ENCODE measurements around the gene R3HDM2.

The R3HDM2 gene

GRCh38 chr12:57435293-57435692 lies 4.5 kb upstream of the R3HDM2 start:
- Histone ChIP-seq H3K18ac (ENCODE audit: low read length) (no peak overlapping the region), H3K4me3 (ENCODE audit: low read depth, low read length) (no peak overlapping the region), H3K27me3 (ENCODE audit: insufficient read depth, low read length) (no peaks in the 10 kb centered on the region), H4K12ac (ENCODE audit: low read depth, low read length) (no peak overlapping the region), H3K27ac (ENCODE audit: low read depth, low read length) (no peak overlapping the region), H3K23ac (ENCODE audit: low read length) (no peak overlapping the region), H3K4me2 (ENCODE audit: low read length) (no peak overlapping the region), H3K9me3 (ENCODE audit: insufficient read depth, low read depth, low read length) (no peaks in the 10 kb centered on the region), H3K79me1 (ENCODE audit: low read length) (peaks cover 6% of the 10 kb centered on the region), H3K4ac (ENCODE audit: low read depth, low read length) (no peak overlapping the region), H3K14ac (ENCODE audit: low read length) (no peak overlapping the region), H3K9ac (ENCODE audit: low read length) (no peak overlapping the region), H3K36me3 (ENCODE audit: control insufficient read depth in 1 of 2, insufficient read depth in 2 of 2, low read length in 2 of 2) (no peaks in the 10 kb centered on the region), H2BK5ac (ENCODE audit: low read depth, low read length, poor library complexity) (no peak overlapping the region), H2BK12ac (ENCODE audit: low read length) (no peak overlapping the region), H2AK5ac (ENCODE audit: low read length) (no peak overlapping the region), H4K91ac (ENCODE audit: low read depth, low read length) (no peak overlapping the region), H2AFZ (ENCODE audit: insufficient read depth, low read length, poor library complexity) (no peak overlapping the region), H3K4me1 (ENCODE audit: control insufficient read depth in 1 of 2, insufficient read depth in 2 of 2, low read length in 2 of 2) (no peaks in the 10 kb centered on the region), H4K8ac (ENCODE audit: low read depth, low read length) (no peak overlapping the region), H3K79me2 (ENCODE audit: control insufficient read depth, insufficient read depth, low read length, poor library complexity) (no peaks in the 10 kb centered on the region), H2BK120ac (ENCODE audit: insufficient read depth, low read length, poor library complexity) (no peak overlapping the region)
- WGBS (ENCODE audit: extremely low coverage, insufficient coverage, insufficient read length): no CpG with 5 or more reads among the region's 4 CpGs
- DNase-seq: no peak

GRCh38 chr12:57434517-57435223 lies 3.8 kb upstream of the R3HDM2 start, which contains the start of gene INHBC:
TSS of gene INHBC (plus strand) at chr12:57434784. CDS start at chr12:57434887, 103 bp downstream.
- Histone ChIP-seq H3K36me3 (ENCODE audit: control insufficient read depth in 1 of 2, insufficient read depth in 2 of 2, low read length in 2 of 2) (no peaks in the 10 kb centered on the region), H2AK5ac (ENCODE audit: low read length) (no peak within 1 kb of the TSS), H2BK5ac (ENCODE audit: low read depth, low read length, poor library complexity) (no peak within 1 kb of the TSS), H3K27me3 (ENCODE audit: insufficient read depth, low read length) (no peaks in the 10 kb centered on the region), H4K91ac (ENCODE audit: low read depth, low read length) (no peak within 1 kb of the TSS), H3K4me1 (ENCODE audit: control insufficient read depth in 1 of 2, insufficient read depth in 2 of 2, low read length in 2 of 2) (no peaks in the 10 kb centered on the region), H3K79me2 (ENCODE audit: control insufficient read depth, insufficient read depth, low read length, poor library complexity) (no peaks in the 10 kb centered on the region), H3K18ac (ENCODE audit: low read length) (no peak within 1 kb of the TSS), H3K4me2 (ENCODE audit: low read length) (no peak within 1 kb of the TSS), H4K8ac (ENCODE audit: low read depth, low read length) (no peak within 1 kb of the TSS), H2AFZ (ENCODE audit: insufficient read depth, low read length, poor library complexity) (no peak within 1 kb of the TSS), H3K4me3 (ENCODE audit: low read depth, low read length) (no peak within 1 kb of the TSS), H2BK120ac (ENCODE audit: insufficient read depth, low read length, poor library complexity) (no peak within 1 kb of the TSS), H4K12ac (ENCODE audit: low read depth, low read length) (no peak within 1 kb of the TSS), H3K4ac (ENCODE audit: low read depth, low read length) (no peak within 1 kb of the TSS), H3K27ac (ENCODE audit: low read depth, low read length) (no peak within 1 kb of the TSS), H3K14ac (ENCODE audit: low read length) (no peak within 1 kb of the TSS), H2BK12ac (ENCODE audit: low read length) (no peak within 1 kb of the TSS), H3K9ac (ENCODE audit: low read length) (no peak within 1 kb of the TSS), H3K79me1 (ENCODE audit: low read length) (peaks cover 8% of the 10 kb centered on the region), H3K9me3 (ENCODE audit: insufficient read depth, low read depth, low read length) (no peaks in the 10 kb centered on the region), H3K23ac (ENCODE audit: low read length) (no peak within 1 kb of the TSS)
- no peak for DNase-seq
- no CpG with 5 or more reads among the region's 8 CpGs for WGBS (ENCODE audit: extremely low coverage, insufficient coverage, insufficient read length)

GRCh38 chr12:57433370-57433769 lies 2.5 kb upstream of the R3HDM2 start:
- Histone ChIP-seq H4K91ac (ENCODE audit: low read depth, low read length) (no peak overlapping the region), H3K9ac (ENCODE audit: low read length) (no peak overlapping the region), H3K79me2 (ENCODE audit: control insufficient read depth, insufficient read depth, low read length, poor library complexity) (peaks cover 2% of the 10 kb centered on the region), H4K12ac (ENCODE audit: low read depth, low read length) (no peak overlapping the region), H3K23ac (ENCODE audit: low read length) (no peak overlapping the region), H3K4me1 (ENCODE audit: control insufficient read depth in 1 of 2, insufficient read depth in 2 of 2, low read length in 2 of 2) (peaks cover 0 to 2% of the 10 kb centered on the region in 2 experiments), H2AK5ac (ENCODE audit: low read length) (no peak overlapping the region), H3K14ac (ENCODE audit: low read length) (no peak overlapping the region), H3K36me3 (ENCODE audit: control insufficient read depth in 1 of 2, insufficient read depth in 2 of 2, low read length in 2 of 2) (no peaks in the 10 kb centered on the region), H2BK5ac (ENCODE audit: low read depth, low read length, poor library complexity) (no peak overlapping the region), H2BK12ac (ENCODE audit: low read length) (no peak overlapping the region), H3K4me2 (ENCODE audit: low read length) (no peak overlapping the region), H3K4me3 (ENCODE audit: low read depth, low read length) (no peak overlapping the region), H3K27me3 (ENCODE audit: insufficient read depth, low read length) (no peaks in the 10 kb centered on the region), H3K27ac (ENCODE audit: low read depth, low read length) (no peak overlapping the region), H4K8ac (ENCODE audit: low read depth, low read length) (no peak overlapping the region), H2AFZ (ENCODE audit: insufficient read depth, low read length, poor library complexity) (no peak overlapping the region), H3K79me1 (ENCODE audit: low read length) (peaks cover 8% of the 10 kb centered on the region), H3K9me3 (ENCODE audit: insufficient read depth, low read depth, low read length) (no peaks in the 10 kb centered on the region), H2BK120ac (ENCODE audit: insufficient read depth, low read length, poor library complexity) (no peak overlapping the region), H3K4ac (ENCODE audit: low read depth, low read length) (no peak overlapping the region), H3K18ac (ENCODE audit: low read length) (no peak overlapping the region)
- WGBS (ENCODE audit: extremely low coverage, insufficient coverage, insufficient read length): no CpG with 5 or more reads among the region's 3 CpGs
- no peak for DNase-seq

- H4K8ac ChIP-seq (ENCODE audit: low read depth, low read length): no peak overlapping the region
- no CpG with 5 or more reads among the region's 11 CpGs for WGBS (ENCODE audit: extremely low coverage, insufficient coverage, insufficient read length)
- no peak overlapping the region for H2BK5ac ChIP-seq (ENCODE audit: low read depth, low read length, poor library complexity)
- no peak overlapping the region for H3K23ac ChIP-seq (ENCODE audit: low read length)
- H2AK5ac ChIP-seq (ENCODE audit: low read length): no peak overlapping the region
- H3K27me3 ChIP-seq (ENCODE audit: insufficient read depth, low read length): no peaks in the 10 kb centered on the region
- no peak overlapping the region for H3K4me2 ChIP-seq (ENCODE audit: low read length)
- H3K4me1 ChIP-seq (ENCODE audit: control insufficient read depth in 1 of 2, insufficient read depth in 2 of 2, low read length in 2 of 2): peaks cover 0 to 2% of the 10 kb centered on the region in 2 experiments
- H4K91ac ChIP-seq (ENCODE audit: low read depth, low read length): no peak overlapping the region
- H2BK120ac ChIP-seq (ENCODE audit: insufficient read depth, low read length, poor library complexity): no peak overlapping the region
- peaks cover 2% of the 10 kb centered on the region for H3K79me2 ChIP-seq (ENCODE audit: control insufficient read depth, insufficient read depth, low read length, poor library complexity)
- H3K14ac ChIP-seq (ENCODE audit: low read length): no peak overlapping the region
- H3K9me3 ChIP-seq (ENCODE audit: insufficient read depth, low read depth, low read length): no peaks in the 10 kb centered on the region
- no peak overlapping the region for H2AFZ ChIP-seq (ENCODE audit: insufficient read depth, low read length, poor library complexity)
- H3K9ac ChIP-seq (ENCODE audit: low read length): no peak overlapping the region
- H2BK12ac ChIP-seq (ENCODE audit: low read length): no peak overlapping the region
- peaks cover 8% of the 10 kb centered on the region for H3K79me1 ChIP-seq (ENCODE audit: low read length)
- no peak overlapping the region for H3K4me3 ChIP-seq (ENCODE audit: low read depth, low read length)
- DNase-seq: no peak
- H3K36me3 ChIP-seq (ENCODE audit: control insufficient read depth in 1 of 2, insufficient read depth in 2 of 2, low read length in 2 of 2): no peaks in the 10 kb centered on the region
- H3K27ac ChIP-seq (ENCODE audit: low read depth, low read length): no peak overlapping the region
- H3K4ac ChIP-seq (ENCODE audit: low read depth, low read length): no peak overlapping the region
- no peak overlapping the region for H4K12ac ChIP-seq (ENCODE audit: low read depth, low read length)
- no peak overlapping the region for H3K18ac ChIP-seq (ENCODE audit: low read length)
These were observed 878 bp upstream of the R3HDM2 start for GRCh38 chr12:57431654-57432188.

Data from trophoblast cell (in vitro differentiated cells and primary cell).